Neural cell (in vitro differentiated cells): ENCODE data around the gene SERPINB10.

Source experiments
- CTCF ChIP-seq: fragments of 450-650 bp; IDR thresholded peaks from 2 replicates; pipeline ENCODE4 v1.5.1; 2014; ENCODE audit warnings: antibody characterized with exemption, mild to moderate bottlenecking, moderate library complexity; ENCODE audit not compliant: poor library complexity, severe bottlenecking
- EP300 ChIP-seq: fragments of 450-650 bp; conservative IDR thresholded peaks from 2 replicates; pipeline ENCODE4 v1.6.1; 2014; ENCODE audit warnings: antibody characterized with exemption, mild to moderate bottlenecking, moderate library complexity; ENCODE audit not compliant: poor library complexity, severe bottlenecking
- EZH2 ChIP-seq: fragments of 200-600, 300-800 bp; shearing (Covaris generic), sonication (generic); IDR thresholded peaks from 2 replicates; pipeline ENCODE4 v1.6.1; 2014; ENCODE audit warnings: antibody characterized with exemption, low read length, borderline replicate concordance, mild to moderate bottlenecking; ENCODE audit not compliant: insufficient read depth, poor library complexity, severe bottlenecking
- POLR2AphosphoS5 ChIP-seq: IDR thresholded peaks from 2 replicates; pipeline ENCODE4 v1.6.1; 2012
- RAD21 ChIP-seq: fragments of 450-650 bp; conservative IDR thresholded peaks from 2 replicates; pipeline ENCODE4 v1.6.1; 2014; ENCODE audit warnings: antibody characterized with exemption, mild to moderate bottlenecking, moderate library complexity
- REST ChIP-seq: IDR thresholded peaks from 2 replicates; pipeline ENCODE4 v1.6.1; 2012; ENCODE audit warnings: borderline replicate concordance

GRCh38 chr18:63969942-63970808 is 62.4 kb downstream of the SERPINB10 start, which contains the start of gene SERPINB8:
- TF ChIP-seq EP300 (peak; percentile 47), CTCF (no peak), REST (peak; percentile 91), RAD21 (no peak), POLR2AphosphoS5 (peak; percentile 91), EZH2 (no peak)
